HepG2 (cell line): ENCODE measurements around the gene BMP2K. TPM values are rescaled to one million over a fixed set of nuclear protein-coding genes. Genes with fewer than 3 reads are reported as not detected.

Experiments
- ISL2 ChIP-seq: sonication (generic); formaldehyde crosslinking; IDR thresholded peaks from 2 replicates; pipeline ENCODE4 v1.5.0; 2020; ENCODE audit warnings: missing genetic modification reagents
- KDM5A ChIP-seq: fragments of 200-600 bp; sonication (generic); IDR thresholded peaks from 2 replicates; pipeline ENCODE4 v1.7.0; 2018; ENCODE audit warnings: antibody characterized with exemption, mild to moderate bottlenecking, low read length, borderline replicate concordance
- MED1 ChIP-seq: sonication (generic); formaldehyde crosslinking; IDR thresholded peaks from 2 replicates; pipeline ENCODE4 v1.4.0; 2020; ENCODE audit warnings: missing genetic modification reagents
- NCOA1 ChIP-seq: sonication (generic); formaldehyde crosslinking; IDR thresholded peaks from 2 replicates; pipeline ENCODE4 v1.9.0; 2021; ENCODE audit warnings: missing genetic modification reagents
- NFKBIZ ChIP-seq: IDR thresholded peaks from 2 replicates; pipeline ENCODE4 v1.6.1; 2018; ENCODE audit warnings: missing genetic modification reagents, missing compliant biosample characterization
- PAX8 ChIP-seq: sonication (generic); formaldehyde crosslinking; IDR thresholded peaks from 2 replicates; pipeline ENCODE4 v1.8.0; 2022; ENCODE audit warnings: mild to moderate bottlenecking, missing genetic modification reagents, borderline replicate concordance
- RFXANK ChIP-seq: IDR thresholded peaks from 2 replicates; pipeline ENCODE4 v1.6.1; 2016
- SYNCRIP ChIP-seq: fragments of 200-400 bp; formaldehyde crosslinking; IDR thresholded peaks from 2 replicates; pipeline ENCODE4 v1.6.1; 2018; ENCODE audit warnings: mild to moderate bottlenecking, low read depth, low read length; ENCODE audit not compliant: insufficient read depth
- U2AF1 ChIP-seq: fragments of 200-400 bp; formaldehyde crosslinking; optimal IDR thresholded peaks from 2 replicates; pipeline ENCODE3; 2017; ENCODE audit warnings: mild to moderate bottlenecking, low read depth, low read length
- ZKSCAN5 ChIP-seq: sonication (generic); formaldehyde crosslinking; IDR thresholded peaks from 2 replicates; pipeline ENCODE4 v1.5.1; 2020; ENCODE audit warnings: mild to moderate bottlenecking, missing genetic modification reagents
- polyA plus RNA-seq, 8 experiments: library from polyadenylated mRNA; depleted of rRNA in 3 of 8; stranded (reverse) in 7 of 8; unstranded in 1 of 8; fragments of >200 nt; fragmentation: Illumina TruSeq in 4 of 8; extraction: Trizol in 4 of 8; gene quantifications; 2 replicates each; pipeline versions ENCODE4 v1.2.1 to v1.2.3, GENCODE V29; 2011 to 2016; ENCODE audit warnings: low read depth in 4 of 8, missing spikeins in 1 of 8, mixed read lengths in 1 of 8; ENCODE audit not compliant: insufficient read depth in 1 of 8
- total RNA-seq, 5 experiments: library from RNA; depleted of rRNA; stranded (reverse); fragments of >200 nt; fragmentation: Illumina TruSeq; extraction: Trizol; gene quantifications; 2 replicates each; pipeline ENCODE4 v1.2.3, GENCODE V29; 2016; ENCODE audit warnings: low read depth in 1 of 5
- TF ChIP-seq, protein P1 (sequence below): IDR thresholded peaks from 2 replicates; pipeline ENCODE4 v1.6.1; 2016; ENCODE audit warnings: low read depth, borderline replicate concordance
- TF ChIP-seq, protein P2 (sequence below): IDR thresholded peaks from 2 replicates; pipeline ENCODE4 v1.6.1; 2012; ENCODE audit warnings: low read depth, low read length, improper control_type of control experiment
- TF ChIP-seq, protein P3 (sequence below): sonication (generic); formaldehyde crosslinking; IDR thresholded peaks from 2 replicates; pipeline ENCODE4 v1.4.0; 2020; ENCODE audit warnings: missing genetic modification reagents
- TF ChIP-seq, protein P4 (sequence below): sonication (generic); formaldehyde crosslinking; IDR thresholded peaks from 2 replicates; pipeline ENCODE4 v1.4.0; 2020; ENCODE audit warnings: missing genetic modification reagents
- TF ChIP-seq, protein P5 (sequence below): sonication (generic); formaldehyde crosslinking; conservative IDR thresholded peaks from 2 replicates; pipeline ENCODE4 v1.5.0; 2020; ENCODE audit warnings: missing genetic modification reagents
- TF ChIP-seq, protein P6 (sequence below): IDR thresholded peaks from 2 replicates; pipeline ENCODE4 v1.6.1; 2016

Gene BMP2K
- total and polyA plus RNA-seq, 2 of the 13 experiments (the other 11 are each of a cell fraction or from before 2014, with no cell fraction given), result 8.6 to 15.2 TPM

DNA sequence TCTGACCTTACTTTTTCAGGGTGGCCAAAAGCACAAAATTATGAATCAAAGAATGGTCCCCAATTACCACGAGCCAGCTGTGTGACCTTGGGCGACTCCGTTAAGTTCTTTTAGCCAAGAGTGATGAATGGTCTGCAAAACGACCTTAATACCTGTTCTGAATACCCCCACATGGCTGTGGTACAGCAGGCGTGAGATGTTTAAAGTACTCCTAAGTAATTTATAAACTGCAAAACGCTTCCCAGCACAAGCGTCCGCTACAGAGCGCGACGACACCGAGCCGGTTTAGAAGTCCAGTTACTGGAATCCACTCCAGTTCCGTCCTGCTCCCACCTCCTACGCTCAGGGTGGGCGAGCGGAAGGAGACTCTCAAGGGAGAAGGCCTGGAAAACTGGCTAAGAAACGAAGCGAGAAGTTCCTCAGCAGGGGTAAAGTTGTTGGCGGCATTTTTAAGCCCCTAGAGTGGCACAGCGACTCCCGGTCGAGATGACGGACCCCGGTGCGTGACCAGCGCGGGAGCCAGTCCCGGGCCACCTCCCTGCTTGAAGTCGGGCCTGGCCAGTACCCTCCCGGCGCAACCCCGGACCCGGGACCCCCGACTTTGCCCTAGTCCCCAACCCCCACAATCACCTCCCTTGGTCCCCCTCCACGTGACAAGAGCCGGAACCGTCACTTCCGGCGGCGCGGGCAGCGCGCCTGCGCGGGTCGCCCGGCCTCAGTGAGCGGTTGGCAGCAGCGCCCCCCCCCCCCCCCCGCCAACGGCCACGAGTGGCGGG is 659 bp upstream of the BMP2K start (continued):
- no peak for TF ChIP-seq NCOA1 (CRISPR knock-in tag)
- TF ChIP-seq KDM5A, result peak; percentile 42; the same call in 1 of the 2 replicates
- TF ChIP-seq, protein P1, sequence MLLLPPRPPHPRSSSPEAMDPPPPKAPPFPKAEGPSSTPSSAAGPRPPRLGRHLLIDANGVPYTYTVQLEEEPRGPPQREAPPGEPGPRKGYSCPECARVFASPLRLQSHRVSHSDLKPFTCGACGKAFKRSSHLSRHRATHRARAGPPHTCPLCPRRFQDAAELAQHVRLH (CRISPR knock-in tag), result no peak
- no peak for TF ChIP-seq MED1 (CRISPR knock-in tag)
- TF ChIP-seq, protein P2, sequence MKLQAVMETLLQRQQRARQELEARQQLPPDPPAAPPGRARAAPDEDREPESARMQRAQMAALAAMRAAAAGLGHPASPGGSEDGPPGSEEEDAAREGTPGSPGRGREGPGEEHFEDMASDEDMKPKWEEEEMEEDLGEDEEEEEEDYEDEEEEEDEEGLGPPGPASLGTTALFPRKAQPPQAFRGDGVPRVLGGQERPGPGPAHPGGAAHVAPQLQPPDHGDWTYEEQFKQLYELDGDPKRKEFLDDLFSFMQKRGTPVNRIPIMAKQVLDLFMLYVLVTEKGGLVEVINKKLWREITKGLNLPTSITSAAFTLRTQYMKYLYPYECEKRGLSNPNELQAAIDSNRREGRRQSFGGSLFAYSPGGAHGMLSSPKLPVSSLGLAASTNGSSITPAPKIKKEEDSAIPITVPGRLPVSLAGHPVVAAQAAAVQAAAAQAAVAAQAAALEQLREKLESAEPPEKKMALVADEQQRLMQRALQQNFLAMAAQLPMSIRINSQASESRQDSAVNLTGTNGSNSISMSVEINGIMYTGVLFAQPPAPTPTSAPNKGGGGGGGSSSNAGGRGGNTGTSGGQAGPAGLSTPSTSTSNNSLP, result 0 out of 2 replicates have a peak, but pooled peaks have one; percentile 7
- TF ChIP-seq, protein P3, sequence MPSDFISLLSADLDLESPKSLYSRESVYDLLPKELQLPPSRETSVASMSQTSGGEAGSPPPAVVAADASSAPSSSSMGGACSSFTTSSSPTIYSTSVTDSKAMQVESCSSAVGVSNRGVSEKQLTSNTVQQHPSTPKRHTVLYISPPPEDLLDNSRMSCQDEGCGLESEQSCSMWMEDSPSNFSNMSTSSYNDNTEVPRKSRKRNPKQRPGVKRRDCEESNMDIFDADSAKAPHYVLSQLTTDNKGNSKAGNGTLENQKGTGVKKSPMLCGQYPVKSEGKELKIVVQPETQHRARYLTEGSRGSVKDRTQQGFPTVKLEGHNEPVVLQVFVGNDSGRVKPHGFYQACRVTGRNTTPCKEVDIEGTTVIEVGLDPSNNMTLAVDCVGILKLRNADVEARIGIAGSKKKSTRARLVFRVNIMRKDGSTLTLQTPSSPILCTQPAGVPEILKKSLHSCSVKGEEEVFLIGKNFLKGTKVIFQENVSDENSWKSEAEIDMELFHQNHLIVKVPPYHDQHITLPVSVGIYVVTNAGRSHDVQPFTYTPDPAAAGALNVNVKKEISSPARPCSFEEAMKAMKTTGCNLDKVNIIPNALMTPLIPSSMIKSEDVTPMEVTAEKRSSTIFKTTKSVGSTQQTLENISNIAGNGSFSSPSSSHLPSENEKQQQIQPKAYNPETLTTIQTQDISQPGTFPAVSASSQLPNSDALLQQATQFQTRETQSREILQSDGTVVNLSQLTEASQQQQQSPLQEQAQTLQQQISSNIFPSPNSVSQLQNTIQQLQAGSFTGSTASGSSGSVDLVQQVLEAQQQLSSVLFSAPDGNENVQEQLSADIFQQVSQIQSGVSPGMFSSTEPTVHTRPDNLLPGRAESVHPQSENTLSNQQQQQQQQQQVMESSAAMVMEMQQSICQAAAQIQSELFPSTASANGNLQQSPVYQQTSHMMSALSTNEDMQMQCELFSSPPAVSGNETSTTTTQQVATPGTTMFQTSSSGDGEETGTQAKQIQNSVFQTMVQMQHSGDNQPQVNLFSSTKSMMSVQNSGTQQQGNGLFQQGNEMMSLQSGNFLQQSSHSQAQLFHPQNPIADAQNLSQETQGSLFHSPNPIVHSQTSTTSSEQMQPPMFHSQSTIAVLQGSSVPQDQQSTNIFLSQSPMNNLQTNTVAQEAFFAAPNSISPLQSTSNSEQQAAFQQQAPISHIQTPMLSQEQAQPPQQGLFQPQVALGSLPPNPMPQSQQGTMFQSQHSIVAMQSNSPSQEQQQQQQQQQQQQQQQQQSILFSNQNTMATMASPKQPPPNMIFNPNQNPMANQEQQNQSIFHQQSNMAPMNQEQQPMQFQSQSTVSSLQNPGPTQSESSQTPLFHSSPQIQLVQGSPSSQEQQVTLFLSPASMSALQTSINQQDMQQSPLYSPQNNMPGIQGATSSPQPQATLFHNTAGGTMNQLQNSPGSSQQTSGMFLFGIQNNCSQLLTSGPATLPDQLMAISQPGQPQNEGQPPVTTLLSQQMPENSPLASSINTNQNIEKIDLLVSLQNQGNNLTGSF (CRISPR knock-in tag), result no peak
- TF ChIP-seq PAX8, result no peak
- TF ChIP-seq NFKBIZ (CRISPR knock-in tag), result no peak
- TF ChIP-seq ZKSCAN5, result 0 out of 2 replicates have a peak, but pooled peaks have one; percentile 62
- no peak for TF ChIP-seq RFXANK (CRISPR knock-in tag)
- TF ChIP-seq, protein P4, sequence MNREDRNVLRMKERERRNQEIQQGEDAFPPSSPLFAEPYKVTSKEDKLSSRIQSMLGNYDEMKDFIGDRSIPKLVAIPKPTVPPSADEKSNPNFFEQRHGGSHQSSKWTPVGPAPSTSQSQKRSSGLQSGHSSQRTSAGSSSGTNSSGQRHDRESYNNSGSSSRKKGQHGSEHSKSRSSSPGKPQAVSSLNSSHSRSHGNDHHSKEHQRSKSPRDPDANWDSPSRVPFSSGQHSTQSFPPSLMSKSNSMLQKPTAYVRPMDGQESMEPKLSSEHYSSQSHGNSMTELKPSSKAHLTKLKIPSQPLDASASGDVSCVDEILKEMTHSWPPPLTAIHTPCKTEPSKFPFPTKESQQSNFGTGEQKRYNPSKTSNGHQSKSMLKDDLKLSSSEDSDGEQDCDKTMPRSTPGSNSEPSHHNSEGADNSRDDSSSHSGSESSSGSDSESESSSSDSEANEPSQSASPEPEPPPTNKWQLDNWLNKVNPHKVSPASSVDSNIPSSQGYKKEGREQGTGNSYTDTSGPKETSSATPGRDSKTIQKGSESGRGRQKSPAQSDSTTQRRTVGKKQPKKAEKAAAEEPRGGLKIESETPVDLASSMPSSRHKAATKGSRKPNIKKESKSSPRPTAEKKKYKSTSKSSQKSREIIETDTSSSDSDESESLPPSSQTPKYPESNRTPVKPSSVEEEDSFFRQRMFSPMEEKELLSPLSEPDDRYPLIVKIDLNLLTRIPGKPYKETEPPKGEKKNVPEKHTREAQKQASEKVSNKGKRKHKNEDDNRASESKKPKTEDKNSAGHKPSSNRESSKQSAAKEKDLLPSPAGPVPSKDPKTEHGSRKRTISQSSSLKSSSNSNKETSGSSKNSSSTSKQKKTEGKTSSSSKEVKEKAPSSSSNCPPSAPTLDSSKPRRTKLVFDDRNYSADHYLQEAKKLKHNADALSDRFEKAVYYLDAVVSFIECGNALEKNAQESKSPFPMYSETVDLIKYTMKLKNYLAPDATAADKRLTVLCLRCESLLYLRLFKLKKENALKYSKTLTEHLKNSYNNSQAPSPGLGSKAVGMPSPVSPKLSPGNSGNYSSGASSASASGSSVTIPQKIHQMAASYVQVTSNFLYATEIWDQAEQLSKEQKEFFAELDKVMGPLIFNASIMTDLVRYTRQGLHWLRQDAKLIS (CRISPR knock-in tag), result no peak
- TF ChIP-seq SYNCRIP, result no peak
- peak; percentile 29 for TF ChIP-seq ISL2 (CRISPR knock-in tag)
- TF ChIP-seq, protein P5, sequence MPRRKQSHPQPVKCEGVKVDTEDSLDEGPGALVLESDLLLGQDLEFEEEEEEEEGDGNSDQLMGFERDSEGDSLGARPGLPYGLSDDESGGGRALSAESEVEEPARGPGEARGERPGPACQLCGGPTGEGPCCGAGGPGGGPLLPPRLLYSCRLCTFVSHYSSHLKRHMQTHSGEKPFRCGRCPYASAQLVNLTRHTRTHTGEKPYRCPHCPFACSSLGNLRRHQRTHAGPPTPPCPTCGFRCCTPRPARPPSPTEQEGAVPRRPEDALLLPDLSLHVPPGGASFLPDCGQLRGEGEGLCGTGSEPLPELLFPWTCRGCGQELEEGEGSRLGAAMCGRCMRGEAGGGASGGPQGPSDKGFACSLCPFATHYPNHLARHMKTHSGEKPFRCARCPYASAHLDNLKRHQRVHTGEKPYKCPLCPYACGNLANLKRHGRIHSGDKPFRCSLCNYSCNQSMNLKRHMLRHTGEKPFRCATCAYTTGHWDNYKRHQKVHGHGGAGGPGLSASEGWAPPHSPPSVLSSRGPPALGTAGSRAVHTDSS, result no peak
- TF ChIP-seq U2AF1, result no peak
- TF ChIP-seq, protein P6, sequence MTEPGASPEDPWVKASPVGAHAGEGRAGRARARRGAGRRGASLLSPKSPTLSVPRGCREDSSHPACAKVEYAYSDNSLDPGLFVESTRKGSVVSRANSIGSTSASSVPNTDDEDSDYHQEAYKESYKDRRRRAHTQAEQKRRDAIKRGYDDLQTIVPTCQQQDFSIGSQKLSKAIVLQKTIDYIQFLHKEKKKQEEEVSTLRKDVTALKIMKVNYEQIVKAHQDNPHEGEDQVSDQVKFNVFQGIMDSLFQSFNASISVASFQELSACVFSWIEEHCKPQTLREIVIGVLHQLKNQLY (CRISPR knock-in tag), result no peak
